GM18951 (cell line): ENCODE measurements around the gene LDLRAD4.

Source experiments
- POLR2A ChIP-seq: IDR thresholded peaks from 4 replicates; pipeline ENCODE4 v1.6.1; 2011; ENCODE audit warnings: mild to moderate bottlenecking; ENCODE audit not compliant: insufficient read length, insufficient read depth; ENCODE audit errors: extremely low read depth
- in situ Hi-C: fragments of 300-500 bp; cut with MboI; formaldehyde crosslinking; loops from one replicate; pipeline ENCODE4 v1.12.0; 2022; ENCODE audit warnings: low sequenced_read_pairs, mixed read lengths, inconsistent platforms; ENCODE audit not compliant: unreplicated experiment

Gene LDLRAD4

GRCh38 chr18:13382954-13383827, 164.6 kb downstream of the LDLRAD4 start:
- in situ Hi-C loops = no loop called here
- no peak for TF ChIP-seq POLR2A

DNA sequence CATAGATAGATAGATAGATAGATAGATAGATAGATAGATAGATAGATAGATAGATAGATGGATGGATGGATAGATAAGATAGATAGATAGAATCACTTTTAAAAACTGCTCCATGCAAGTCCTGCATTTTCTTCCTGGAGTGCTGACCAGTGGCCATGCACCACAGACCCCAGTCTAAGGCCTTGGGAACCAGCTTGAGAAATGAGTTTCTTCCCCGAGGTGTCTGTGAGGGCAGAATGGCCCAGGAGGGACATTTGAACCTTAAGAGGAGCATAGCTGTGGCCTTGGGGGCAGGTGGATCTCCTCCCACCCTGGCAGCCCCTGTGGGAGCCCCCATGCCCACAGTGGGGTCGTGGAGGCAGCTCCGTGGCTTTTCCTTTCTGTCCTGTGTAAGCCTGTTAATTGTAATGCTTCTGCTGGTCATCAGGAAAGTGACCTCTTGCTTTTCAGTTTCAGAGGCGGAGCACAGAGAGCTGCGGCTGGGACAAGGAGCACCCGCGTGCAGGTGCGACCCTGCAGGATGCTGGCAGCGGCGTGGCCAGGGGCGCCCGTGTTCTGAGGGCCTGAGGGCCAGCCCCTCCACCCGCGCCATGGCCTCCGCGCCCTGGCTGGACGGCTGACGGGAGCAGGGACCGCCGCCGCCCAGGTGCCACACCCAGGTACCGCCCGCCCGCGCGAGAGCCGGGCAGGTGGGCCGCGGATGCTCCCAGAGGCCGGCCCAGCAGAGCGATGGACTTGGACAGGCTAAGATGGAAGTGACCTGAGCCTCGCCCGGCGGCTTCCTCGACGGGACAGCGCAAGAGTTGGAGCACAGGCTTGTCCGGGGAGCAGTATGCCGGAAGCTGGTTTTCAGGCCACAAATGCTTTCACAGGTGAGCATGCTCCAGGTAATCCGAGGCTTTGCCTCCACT, 168.6 kb downstream of the LDLRAD4 start:
- in situ Hi-C loops = no loop called here
- no peak for TF ChIP-seq POLR2A

DNA sequence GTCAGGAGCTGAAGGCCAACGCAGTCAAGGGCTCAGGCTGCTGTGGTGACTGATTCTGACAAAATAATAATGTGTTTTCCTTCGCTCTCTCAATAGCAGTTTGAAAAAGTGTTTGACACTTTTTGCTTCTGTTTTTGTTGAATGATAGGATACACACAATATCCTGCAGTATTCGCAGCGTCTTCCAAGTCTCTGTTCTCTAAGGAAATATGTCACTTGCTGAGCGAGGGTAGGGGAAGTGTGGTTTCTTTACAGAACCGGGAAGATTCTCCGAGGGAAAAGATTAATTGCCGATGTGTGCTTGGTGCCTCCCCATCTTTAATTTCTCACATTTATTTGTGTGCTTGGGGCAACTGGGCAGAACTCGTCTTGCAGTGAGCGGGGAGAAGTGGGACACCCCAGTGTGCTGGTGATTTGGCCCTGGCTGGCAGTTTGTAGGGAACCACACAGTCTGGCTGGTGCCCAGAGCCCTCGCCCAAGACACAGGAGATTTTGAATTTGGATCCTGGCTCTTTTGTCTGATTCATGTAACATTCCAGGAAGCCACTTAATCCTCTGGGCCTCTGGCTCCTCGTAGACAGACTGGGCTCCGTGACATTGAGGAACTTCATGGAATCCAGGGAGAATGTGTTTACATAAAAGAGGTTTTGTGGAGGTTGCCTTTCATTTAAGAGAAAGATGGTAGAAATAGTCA, 169.4 kb downstream of the LDLRAD4 start:
- in situ Hi-C loops = no loop called here
- TF ChIP-seq POLR2A = no peak

- in situ Hi-C loops = no loop called here
- TF ChIP-seq POLR2A = no peak
Observed at GRCh38 chr18:13388586-13389490, 170.3 kb downstream of the LDLRAD4 start.

DNA sequence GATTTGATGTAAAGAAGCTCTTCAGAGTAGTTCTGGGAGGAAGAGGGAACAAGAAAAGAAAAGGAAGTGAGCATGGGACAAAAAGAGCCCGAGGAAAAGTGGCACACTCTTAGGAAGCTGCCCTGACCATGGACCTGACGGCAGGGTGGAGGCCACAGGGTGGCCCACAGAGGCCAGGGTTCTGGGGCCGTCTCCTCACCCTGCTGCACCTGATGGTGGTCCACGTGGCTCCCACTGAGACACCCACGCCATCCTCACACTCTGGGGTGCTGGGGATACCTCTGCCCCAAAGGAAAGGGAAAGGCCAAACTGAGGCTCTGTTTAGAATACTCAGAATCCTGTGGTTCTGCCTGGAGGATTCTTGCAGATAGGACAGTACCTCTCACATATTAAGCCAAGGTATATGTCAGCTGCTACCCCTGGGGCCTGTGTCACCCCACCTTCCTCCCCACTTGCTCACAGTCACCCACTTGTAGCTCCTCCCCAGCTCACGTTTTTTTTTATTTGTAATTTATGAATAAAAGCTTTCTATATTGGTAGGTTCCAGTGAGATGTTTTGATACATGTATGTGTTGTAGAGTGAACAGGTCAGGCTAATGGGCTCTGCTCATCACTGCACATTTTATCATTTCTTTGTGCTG, 171.1 kb downstream of the LDLRAD4 start:
- in situ Hi-C loops = no loop called here
- no peak for TF ChIP-seq POLR2A

- in situ Hi-C loops = no loop called here
- no peak for TF ChIP-seq POLR2A
Observed at GRCh38 chr18:13390196-13390595, 171.6 kb downstream of the LDLRAD4 start.

DNA sequence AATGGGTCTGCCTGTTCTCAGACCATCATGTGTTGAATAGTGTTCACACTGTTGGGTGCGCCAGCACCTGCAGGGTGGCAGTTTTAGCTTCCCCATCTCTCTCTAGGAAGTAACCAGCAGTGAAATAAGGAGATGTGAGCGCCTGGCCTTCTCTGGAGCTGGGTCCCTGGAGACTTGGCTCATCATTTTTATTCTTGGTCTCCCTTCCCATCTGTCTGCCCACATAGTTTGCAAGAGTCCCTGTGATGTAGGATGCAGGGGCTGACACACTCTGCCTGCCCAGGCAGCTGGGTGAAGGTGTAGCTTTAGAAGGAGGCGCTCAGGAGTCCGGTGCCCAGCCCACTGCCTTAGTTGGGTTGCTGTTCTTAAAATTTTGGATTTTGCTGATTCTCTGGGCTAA, 172.2 kb downstream of the LDLRAD4 start:
- in situ Hi-C loops = no loop called here
- no peak for TF ChIP-seq POLR2A

GRCh38 chr18:13392029-13392750, 173.6 kb downstream of the LDLRAD4 start:
- in situ Hi-C loops = no loop called here
- no peak for TF ChIP-seq POLR2A

GRCh38 chr18:13392899-13393298, 174.3 kb downstream of the LDLRAD4 start:
- no peak for TF ChIP-seq POLR2A
- in situ Hi-C loops = no loop called here

- in situ Hi-C loops = no loop called here
Observed at GRCh38 chr18:13393338-13393737, 174.8 kb downstream of the LDLRAD4 start.

DNA sequence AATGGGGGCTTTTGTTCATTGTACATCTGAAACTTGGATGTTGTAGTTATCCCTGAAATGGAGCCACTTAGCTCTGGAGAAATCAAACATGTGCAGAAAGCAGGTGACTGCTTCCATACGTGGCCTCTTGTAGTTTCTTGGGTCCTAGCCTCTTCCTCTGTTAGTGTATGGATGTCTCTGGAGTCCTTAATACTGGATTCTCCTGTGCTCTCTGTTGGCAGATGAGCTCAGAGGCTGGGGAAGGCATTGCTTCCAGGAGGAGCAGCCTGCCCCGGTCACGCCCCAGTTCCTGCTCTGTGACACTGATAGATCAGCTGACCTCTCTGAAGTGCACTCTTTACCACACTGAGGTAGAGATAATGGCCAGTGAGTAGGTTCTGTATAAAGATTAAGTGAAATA, 176.2 kb downstream of the LDLRAD4 start:
- no peak for TF ChIP-seq POLR2A
- in situ Hi-C loops = no loop called here

More at GRCh38 chr18:13393338-13393737, 174.8 kb downstream of the LDLRAD4 start:
- no peak for TF ChIP-seq POLR2A
